CD1c-positive myeloid dendritic cell (primary cell): ENCODE data around the gene CABLES1.
"Not testable (repeated sequence)": the region's sequence is repeated elsewhere in the genome, so short reads cannot be mapped to it uniquely, and the experiment has no call there.

Experiments
- DNase-seq: peaks from one replicate; pipeline ENCODE4 v3.0.0-alpha.2; 2016; ENCODE audit errors: extremely low spot score

Gene CABLES1

GRCh38 chr18:23142251-23142929 is 7.1 kb downstream of the CABLES1 start:
- no peak for DNase-seq

DNA sequence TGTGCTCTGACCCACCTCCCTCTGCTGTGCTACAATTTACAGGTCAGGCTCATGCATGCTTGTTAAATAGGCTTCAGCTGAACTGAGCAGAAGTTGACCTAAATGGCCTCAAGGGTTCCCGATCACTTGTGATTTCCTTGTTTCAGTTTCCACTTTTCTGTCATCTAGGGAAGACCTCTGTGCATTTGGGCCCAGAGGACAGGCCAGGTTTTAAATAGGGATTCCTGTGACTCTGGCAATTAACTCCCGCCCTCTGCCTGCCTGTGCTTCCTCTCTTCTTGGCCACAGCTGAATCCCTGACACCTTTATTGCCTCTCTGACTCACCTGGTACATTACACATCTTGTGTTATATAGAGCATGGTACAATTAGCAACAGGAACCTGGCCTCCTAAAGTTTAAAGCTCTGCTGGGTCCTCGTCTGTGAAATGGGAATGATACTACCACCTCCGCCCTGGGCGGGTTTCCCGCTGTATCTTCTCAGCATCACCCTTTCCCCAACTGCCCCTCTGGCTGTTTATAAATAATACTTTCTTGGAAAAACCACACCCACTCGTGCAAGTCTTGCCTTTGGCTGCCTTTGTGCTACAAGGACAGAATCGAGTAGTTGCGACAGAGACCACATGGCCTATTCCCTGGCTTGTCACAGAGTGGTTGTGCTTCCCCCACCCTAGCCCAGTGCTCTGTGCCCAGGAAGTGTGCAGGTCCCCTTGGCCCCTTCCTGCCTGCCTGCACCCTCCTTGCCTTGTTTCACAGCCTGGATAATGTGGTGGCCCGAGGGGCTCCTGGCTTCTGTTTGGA is 7.9 kb downstream of the CABLES1 start:
- DNase-seq = peak; percentile 60

DNA sequence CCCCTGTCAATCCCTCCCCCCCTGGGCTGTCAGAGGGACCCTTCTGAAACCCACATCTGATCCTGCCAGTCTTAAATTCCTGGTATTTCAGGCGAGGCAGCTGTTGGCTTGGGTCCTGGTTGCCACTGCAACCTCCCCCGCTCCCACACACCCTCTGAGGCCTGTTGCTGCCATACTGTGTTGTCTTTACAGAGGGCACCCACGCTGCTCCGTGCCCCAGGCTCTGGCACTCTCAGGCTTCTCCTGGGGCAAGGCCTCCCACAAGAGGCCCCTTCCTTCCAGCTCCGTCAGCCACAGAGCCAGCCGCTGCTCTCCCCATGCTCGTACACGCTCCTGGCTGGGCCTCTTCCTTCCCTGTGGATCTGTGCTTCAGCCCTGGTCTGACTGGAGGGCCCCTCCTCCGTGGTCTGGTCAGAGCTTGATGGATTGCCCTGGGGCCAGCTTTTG is 8.6 kb downstream of the CABLES1 start:
- peak; percentile 28 for DNase-seq

DNA sequence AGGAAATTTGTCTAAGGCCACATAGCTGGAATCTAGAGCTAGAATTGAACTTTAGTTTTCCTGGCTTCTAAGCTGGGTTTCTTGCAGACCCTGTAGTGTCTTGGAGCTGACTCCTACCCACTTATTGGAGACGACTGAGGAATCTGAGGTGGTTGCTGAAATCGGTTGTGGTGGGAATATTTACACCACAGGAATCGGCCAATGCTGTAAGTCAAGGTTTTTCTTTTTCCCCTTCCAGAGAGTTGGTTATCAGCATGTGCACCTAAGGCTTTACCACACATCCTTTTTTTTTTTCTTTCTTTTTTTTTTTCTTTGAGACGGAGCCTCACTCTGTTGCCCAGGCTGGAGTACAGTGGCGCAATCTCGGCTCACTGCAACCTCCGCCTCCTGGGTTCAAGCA is 9.4 kb downstream of the CABLES1 start:
- no peak for DNase-seq

DNA sequence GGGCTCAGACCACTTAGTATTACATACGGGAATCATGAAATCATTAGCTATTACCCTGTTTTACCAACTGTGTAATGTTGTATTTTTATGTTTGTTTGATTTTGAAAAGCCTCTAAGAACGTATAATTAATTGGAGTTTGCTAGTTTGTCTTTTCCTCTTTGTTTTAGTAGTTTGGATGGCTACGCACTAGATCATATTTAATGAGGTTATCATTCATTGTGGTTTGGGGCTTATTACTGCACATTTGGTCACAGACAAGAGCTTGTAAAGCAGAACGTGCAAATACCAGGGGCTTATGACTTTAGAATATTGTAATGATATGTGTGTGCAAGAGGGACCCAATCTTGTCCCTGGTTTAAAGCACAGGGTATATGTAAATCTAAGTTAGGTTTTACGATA is 10.3 kb downstream of the CABLES1 start:
- no peak for DNase-seq

DNA sequence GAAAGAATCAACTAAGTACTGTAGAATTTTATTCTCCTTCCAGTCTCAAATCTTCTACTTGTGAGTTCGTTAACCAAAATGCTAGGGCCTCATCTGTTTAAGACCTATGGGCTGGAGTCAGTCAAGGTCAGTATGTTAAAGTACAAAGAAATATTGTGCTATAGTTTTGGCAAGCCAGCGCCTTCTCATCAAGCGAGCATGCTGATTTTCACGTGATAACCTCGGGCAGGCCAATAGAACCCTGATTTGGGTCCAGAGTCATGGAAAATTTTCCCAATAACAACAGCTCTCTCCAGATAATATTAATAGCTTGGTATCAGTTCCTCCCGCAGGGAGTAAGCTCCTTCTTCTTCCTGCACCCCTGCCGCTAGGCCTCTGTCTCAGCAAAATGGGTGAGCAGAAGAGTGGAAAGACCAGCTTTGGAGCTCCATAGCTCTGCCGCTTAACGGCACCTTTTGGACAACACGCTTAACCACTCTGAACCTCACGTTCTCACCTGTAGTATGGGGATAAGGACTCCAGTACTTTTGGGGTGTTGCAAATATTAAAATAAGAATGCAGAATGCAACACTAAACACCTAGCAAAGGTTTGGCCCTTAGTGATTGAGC is 11.7 kb downstream of the CABLES1 start:
- DNase-seq = no peak

DNA sequence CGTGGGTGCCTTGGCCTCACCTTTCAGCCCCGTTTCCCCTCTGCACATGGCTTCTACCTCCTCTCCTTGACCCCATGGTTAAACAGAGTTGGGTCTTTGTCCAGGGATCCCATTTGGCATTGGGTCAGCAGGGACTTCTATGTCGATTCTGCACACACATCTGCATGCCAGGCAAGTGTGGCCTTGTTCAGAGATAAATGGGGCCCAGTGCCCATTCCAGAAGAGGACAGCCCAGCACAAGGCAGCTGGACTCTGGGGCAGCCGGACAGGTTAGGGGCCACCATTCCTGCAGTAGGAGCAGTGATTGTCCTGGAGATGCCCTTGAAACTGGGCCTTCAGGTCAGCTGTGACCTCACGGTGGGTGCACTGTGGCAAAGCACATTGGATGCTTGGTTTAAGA is 13.1 kb downstream of the CABLES1 start:
- DNase-seq = no peak

DNA sequence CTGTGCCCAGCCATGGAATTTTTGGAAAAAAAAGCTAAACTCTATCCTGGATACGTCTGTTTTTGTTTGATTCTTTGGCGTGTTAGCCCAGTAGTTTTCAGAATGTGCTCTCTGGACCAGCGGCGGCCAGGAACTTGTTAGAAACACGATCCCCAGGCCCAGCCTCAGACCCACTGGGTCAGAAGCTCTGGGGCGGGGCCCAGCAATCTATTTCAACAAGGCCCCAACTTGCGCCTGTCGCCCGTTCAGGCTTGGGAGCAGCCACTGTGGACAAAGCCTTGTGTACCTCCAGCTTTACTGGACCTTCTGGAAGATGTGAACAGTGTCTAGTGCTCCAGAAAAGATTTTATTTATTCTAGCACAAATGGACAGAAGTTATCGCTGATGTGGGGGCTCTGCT is 14.3 kb downstream of the CABLES1 start:
- no peak for DNase-seq

- no peak for DNase-seq
Observed at GRCh38 chr18:23151414-23152099, 16.3 kb downstream of the CABLES1 start.

- DNase-seq = no peak
Observed at GRCh38 chr18:23154030-23154429, 18.7 kb downstream of the CABLES1 start.

GRCh38 chr18:23154823-23155500 is 19.7 kb downstream of the CABLES1 start:
- no peak for DNase-seq

GRCh38 chr18:23155537-23155936 is 20.3 kb downstream of the CABLES1 start:
- DNase-seq = no peak

DNA sequence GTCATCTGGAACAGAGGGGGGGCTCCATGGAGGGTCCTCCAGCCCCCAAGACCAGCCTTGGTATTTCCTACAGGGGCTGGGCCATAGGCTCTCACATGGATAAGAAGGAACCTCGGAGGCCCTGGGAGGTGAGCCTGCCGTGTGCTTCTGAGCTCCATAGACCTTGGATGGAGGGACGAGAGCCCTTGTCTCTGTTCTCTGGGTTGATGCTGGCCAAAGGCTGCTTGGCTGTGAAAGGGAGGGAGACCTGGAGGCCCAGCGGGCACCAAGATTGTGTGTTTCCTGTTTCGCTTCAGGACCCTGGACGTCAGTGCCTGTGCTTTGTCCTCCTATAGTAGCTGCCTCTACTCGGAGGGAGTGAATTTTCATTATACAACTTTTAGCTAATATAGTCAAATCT is 20.8 kb downstream of the CABLES1 start:
- DNase-seq = no peak

DNA sequence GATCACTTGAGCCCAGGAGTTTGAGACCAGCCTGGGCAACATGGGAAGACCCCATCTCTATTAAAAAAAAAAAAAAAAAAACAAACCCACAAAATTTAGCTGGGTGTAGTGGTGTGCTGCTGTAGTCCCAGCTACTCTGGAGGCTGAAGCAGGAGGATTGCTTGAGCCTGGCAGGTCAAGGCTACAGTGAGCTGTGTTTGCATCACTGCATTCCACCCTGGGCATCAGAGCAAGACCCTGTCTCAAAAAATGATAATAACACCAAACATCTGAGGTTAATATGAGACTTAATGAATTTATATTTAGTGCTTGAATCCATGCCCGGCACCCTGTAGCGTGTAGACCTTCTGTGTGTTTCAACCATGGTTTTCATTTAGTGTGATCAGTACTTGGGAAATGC is 22.8 kb downstream of the CABLES1 start:
- DNase-seq = no peak

- not testable (repeated sequence) for DNase-seq
Observed at GRCh38 chr18:23158884-23159283, 23.6 kb downstream of the CABLES1 start.

DNA sequence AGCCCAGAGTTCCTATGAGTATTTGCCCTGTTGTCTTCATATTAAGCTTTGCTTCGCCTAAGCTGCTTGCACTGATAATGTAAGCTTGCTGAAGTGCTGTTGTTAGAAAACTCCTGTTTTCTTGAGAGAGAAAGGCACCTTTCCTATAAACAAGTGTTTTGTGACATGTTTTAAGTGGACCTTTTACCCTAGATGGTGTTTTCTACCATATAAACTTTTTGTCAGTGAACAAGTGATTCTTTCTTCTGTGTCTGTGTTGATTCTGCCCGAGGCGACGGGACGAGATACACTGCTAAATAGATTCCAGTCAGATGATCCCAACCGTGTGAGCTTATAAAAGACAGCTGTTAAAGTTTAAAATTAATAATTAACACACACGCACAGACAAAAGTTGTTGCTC is 24.1 kb downstream of the CABLES1 start:
- no peak for DNase-seq

DNA sequence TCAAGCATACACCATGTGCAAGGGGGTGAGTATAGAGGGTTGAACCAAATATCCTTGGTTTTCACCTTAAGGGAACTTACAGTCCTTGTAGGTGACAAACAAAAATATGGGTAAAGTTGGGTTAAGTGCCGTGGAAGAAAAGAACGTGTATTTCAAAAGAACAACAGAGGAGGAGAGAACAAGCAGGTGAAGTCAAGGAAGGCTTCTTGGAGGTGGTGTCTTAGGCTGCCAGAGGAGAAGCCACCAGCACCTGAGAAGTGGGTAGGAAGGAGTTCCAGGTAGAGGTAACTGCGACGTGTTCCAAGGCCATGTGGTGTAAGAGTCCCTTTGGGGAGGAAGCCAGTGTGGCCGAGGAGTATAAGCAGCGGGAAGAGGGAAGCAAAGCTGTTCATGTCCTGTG is 27.2 kb downstream of the CABLES1 start:
- no peak for DNase-seq

- no peak for DNase-seq
Observed at GRCh38 chr18:23163786-23164533, 28.7 kb downstream of the CABLES1 start.

- no peak for DNase-seq
Observed at GRCh38 chr18:23165271-23166068, 30.2 kb downstream of the CABLES1 start.

GRCh38 chr18:23166891-23167541 is 31.7 kb downstream of the CABLES1 start:
- no peak for DNase-seq
